Measurements from ENCODE around the gene ATG4C.
A peak's percentile ranks its signal among the peaks of the same experiment; 100 is the strongest.

The ATG4C gene

DNA sequence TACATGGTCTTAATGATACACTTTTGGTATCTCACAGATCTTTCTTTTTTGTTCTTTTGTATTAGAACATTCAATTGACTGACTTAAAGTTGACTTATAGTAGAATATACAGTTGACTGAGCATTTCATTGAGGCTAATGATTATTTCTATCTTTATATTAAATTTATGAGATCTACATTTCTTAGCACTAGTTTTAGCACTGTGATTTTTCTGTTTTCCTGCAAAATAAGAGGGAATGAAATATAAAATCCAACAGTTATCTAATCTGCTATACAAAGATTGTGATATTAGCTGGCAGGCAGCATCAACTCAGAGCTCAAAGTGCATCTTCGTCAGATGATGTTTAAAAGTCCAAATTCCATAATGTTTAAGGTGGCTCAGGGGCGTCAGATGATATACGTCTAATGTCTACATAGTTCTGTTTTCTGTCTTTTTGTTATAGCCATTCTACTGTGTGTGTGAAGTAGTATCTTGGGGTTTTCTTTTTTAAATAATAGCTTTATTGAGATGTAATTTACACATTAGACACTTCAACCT, 85.4 kb downstream of the ATG4C start:
- TF ChIP-seq, protein P1, sequence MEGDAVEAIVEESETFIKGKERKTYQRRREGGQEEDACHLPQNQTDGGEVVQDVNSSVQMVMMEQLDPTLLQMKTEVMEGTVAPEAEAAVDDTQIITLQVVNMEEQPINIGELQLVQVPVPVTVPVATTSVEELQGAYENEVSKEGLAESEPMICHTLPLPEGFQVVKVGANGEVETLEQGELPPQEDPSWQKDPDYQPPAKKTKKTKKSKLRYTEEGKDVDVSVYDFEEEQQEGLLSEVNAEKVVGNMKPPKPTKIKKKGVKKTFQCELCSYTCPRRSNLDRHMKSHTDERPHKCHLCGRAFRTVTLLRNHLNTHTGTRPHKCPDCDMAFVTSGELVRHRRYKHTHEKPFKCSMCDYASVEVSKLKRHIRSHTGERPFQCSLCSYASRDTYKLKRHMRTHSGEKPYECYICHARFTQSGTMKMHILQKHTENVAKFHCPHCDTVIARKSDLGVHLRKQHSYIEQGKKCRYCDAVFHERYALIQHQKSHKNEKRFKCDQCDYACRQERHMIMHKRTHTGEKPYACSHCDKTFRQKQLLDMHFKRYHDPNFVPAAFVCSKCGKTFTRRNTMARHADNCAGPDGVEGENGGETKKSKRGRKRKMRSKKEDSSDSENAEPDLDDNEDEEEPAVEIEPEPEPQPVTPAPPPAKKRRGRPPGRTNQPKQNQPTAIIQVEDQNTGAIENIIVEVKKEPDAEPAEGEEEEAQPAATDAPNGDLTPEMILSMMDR (IDR thresholded peaks at IDR 0.05; ENCODE audit: control insufficient read depth, extremely low read depth, insufficient read depth) = no peak
- DNase-seq (ENCODE audit: low read depth) = no peak

DNA sequence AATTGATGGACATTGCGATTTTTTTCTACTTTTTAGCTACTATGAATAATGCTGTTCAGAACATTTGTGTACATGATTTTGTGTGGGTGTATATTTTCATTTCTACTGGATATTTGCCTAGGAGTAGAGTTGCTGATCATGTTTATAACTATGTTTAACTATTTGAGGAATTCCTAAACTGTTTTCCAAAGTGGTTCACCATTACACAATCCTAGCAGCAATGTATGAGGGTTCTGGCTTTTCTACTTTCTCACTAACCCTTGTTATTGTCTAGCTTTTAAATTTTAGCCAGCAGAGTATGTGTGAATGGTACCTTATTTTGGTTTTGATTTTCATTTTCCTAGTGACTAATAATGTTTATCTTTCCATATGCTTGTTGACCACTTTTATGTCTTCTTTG, 86.2 kb downstream of the ATG4C start:
- DNase-seq (ENCODE audit: low read depth) = no peak
- TF ChIP-seq, protein P1 (IDR thresholded peaks at IDR 0.05; ENCODE audit: control insufficient read depth, extremely low read depth, insufficient read depth) = no peak
- H3K4me3 ChIP-seq (ENCODE audit: low read depth, low read length) = no peak overlapping the region

More for the DNA sequence above, 85.4 kb downstream of the ATG4C start:
- no peak overlapping the region for H3K4me3 ChIP-seq (ENCODE audit: low read depth, low read length)

DNA sequence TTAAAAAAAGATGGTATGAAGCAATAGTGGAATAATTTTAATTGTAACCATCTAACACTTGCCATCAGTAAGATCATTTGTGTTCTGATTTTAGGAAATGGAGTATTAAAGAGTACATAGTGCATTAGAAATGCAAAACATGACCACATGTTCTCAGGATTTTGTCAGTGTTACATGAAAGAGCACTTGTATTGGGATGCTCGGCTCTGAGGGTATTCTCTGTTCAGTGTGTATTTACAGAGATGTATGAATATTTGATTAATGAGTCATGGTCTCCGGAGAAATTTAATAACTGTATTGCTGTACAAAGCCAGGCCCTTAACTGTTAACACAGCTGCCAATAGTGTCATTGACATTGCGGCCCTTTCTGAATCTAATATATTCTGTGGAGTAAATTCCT, 91.7 kb downstream of the ATG4C start:
- H3K4me3 ChIP-seq (ENCODE audit: low read depth, low read length) = no peak overlapping the region
- DNase-seq (ENCODE audit: low read depth) = peak; percentile 28
- TF ChIP-seq, protein P1 (IDR thresholded peaks at IDR 0.05; ENCODE audit: control insufficient read depth, extremely low read depth, insufficient read depth) = no peak

DNA sequence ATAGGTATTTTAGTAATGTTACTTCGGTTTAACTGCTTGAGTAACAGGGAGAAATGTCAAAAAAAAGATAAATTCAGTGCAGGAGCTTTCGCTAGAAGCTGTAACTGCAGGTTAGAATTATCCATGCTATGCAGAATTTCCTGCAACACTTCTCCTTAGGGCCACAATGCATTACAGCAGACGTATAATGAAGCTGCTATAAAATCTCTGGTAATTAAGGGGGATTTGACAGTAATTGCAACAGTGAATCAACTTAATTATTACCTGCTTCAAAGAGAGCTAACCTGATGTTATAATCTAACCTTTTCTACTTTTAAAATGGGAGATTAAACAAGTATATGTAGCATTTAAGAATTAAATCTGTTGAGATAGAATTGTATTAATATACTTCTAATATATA, 92.6 kb downstream of the ATG4C start:
- DNase-seq (ENCODE audit: low read depth) = no peak
- TF ChIP-seq, protein P1 (IDR thresholded peaks at IDR 0.05; ENCODE audit: control insufficient read depth, extremely low read depth, insufficient read depth) = no peak
- H3K4me3 ChIP-seq (ENCODE audit: low read depth, low read length) = no peak overlapping the region

DNA sequence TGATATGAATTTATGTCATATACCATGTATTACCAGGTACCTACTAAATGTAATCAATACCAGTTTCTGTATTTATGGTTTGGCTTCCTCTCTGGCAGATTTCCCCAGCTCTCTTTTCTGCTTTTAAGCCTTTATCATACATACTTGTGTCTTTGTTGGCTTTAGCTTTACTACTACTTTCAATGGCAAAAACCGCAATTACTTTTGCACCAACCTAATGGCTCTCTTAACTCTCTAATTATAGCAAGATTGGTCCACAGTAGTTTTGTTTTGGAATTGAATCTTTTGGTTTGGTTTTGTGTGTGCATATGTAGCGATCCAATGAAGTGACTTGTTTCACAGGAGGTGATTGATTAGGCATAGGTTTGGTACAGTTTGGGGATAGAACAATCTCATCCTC, 93.6 kb downstream of the ATG4C start:
- no peak overlapping the region for H3K4me3 ChIP-seq (ENCODE audit: low read depth, low read length)
- TF ChIP-seq, protein P1 (IDR thresholded peaks at IDR 0.05; ENCODE audit: control insufficient read depth, extremely low read depth, insufficient read depth) = no peak
- no peak for DNase-seq (ENCODE audit: low read depth)

DNA sequence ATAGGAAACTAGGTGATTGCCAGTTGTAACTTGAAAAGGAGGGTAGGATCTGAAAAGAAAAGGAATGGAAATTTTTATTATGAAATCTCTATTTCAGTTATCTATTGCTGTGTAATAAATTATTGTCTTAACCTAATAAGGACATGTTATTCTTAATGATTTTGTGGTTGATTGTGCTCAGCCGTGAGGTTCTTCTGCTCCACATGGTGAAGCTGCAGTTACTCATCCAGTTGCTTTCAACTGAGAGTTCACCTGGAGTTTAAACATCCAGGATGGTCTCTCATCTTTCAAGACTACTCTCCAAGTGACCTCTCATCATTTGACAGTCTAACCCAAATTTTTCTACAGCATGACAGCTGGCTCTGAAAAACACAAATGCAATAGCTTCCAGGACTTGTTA, 96.0 kb downstream of the ATG4C start:
- TF ChIP-seq, protein P1 (IDR thresholded peaks at IDR 0.05; ENCODE audit: control insufficient read depth, extremely low read depth, insufficient read depth) = no peak
- no peak for DNase-seq (ENCODE audit: low read depth)
- H3K4me3 ChIP-seq (ENCODE audit: low read depth, low read length) = no peak overlapping the region

All from LNCaP clone FGC (cell line).